BJ (cell line): ENCODE data around the gene XBP1. TPM values are rescaled to one million over a fixed set of nuclear protein-coding genes. Genes with fewer than 3 reads are reported as not detected.
"Not testable (repeated sequence)": the region's sequence is repeated elsewhere in the genome, so short reads cannot be mapped to it uniquely, and the experiment has no call there.

Experiments
- CTCF ChIA-PET: fragments of 350-600 bp; formaldehyde crosslinking; extraction: SDS; loops from one replicate; lab custom pipeline; 2021; ENCODE audit warnings: antibody characterized with exemption, inconsistent platforms; lab: Yijun Ruan, JAX
- POLR2A ChIA-PET: fragments of 300-600 bp; sonication (Branson Sonifier 250); formaldehyde crosslinking; extraction: SDS; loops from one replicate; lab custom pipeline; 2021; ENCODE audit warnings: antibody characterized with exemption; lab: Charles Lee
- DNase-seq: peaks from one replicate; pipeline ENCODE4 v3.0.0-alpha.2; 2011; ENCODE audit warnings: low read depth
- H3K27me3 ChIP-seq: 2 replicates; pipeline ENCODE4 v1.6.0; 2011; ENCODE audit warnings: low read length; ENCODE audit not compliant: control insufficient read depth, insufficient read depth
- H3K36me3 ChIP-seq: 2 replicates; pipeline ENCODE4 v1.5.1; 2011; ENCODE audit warnings: low read length; ENCODE audit not compliant: control insufficient read depth, insufficient read depth
- H3K4me3 ChIP-seq: 2 replicates; pipeline ENCODE4 v1.5.1; 2011; ENCODE audit warnings: low read depth, mild to moderate bottlenecking, control low read depth, low read length
- polyA plus RNA-seq: library from polyadenylated mRNA; depleted of rRNA; stranded (reverse); fragments of >200 nt; gene quantifications from 2 replicates; pipeline ENCODE4 v1.2.3, GENCODE V29; 2011
- TF ChIP-seq, protein P1 (sequence below): IDR thresholded peaks from 2 replicates; pipeline ENCODE4 v1.5.1; 2011; ENCODE audit warnings: low read depth, mild to moderate bottlenecking, control low read depth, inconsistent platforms, low read length, moderate library complexity; ENCODE audit not compliant: insufficient read depth

Gene XBP1
- polyA plus RNA-seq, 1 experiment, result 223 TPM

- Histone ChIP-seq H3K4me3 (no peak overlapping the region), H3K27me3 (no peaks in the 10 kb centered on the region), H3K36me3 (peaks cover 1% of the 10 kb centered on the region; the same call in 1 of the 2 replicates)
- ChIA-PET CTCF (interaction anchor here (0.6 to 1.5 kb wide), 3 partner anchors 11 to 170 kb away, joined by 3 to 4 read pairs (median 3); no protein-coding TSS in a partner anchor), POLR2A (no interaction called here)
- TF ChIP-seq, protein P1, sequence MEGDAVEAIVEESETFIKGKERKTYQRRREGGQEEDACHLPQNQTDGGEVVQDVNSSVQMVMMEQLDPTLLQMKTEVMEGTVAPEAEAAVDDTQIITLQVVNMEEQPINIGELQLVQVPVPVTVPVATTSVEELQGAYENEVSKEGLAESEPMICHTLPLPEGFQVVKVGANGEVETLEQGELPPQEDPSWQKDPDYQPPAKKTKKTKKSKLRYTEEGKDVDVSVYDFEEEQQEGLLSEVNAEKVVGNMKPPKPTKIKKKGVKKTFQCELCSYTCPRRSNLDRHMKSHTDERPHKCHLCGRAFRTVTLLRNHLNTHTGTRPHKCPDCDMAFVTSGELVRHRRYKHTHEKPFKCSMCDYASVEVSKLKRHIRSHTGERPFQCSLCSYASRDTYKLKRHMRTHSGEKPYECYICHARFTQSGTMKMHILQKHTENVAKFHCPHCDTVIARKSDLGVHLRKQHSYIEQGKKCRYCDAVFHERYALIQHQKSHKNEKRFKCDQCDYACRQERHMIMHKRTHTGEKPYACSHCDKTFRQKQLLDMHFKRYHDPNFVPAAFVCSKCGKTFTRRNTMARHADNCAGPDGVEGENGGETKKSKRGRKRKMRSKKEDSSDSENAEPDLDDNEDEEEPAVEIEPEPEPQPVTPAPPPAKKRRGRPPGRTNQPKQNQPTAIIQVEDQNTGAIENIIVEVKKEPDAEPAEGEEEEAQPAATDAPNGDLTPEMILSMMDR, result no peak
- DNase-seq, result no peak
Measured at GRCh38 chr22:28771195-28771791, 29.1 kb downstream of the XBP1 start.

- ChIA-PET POLR2A (no interaction called here), CTCF (interaction anchor here (1.6 kb wide), 1 partner anchor 168 kb away, joined by 3 read pairs; no protein-coding TSS in a partner anchor)
- TF ChIP-seq, protein P1, result no peak
- H3K4me3 ChIP-seq, result no peak overlapping the region
- H3K27me3 ChIP-seq, result no peaks in the 10 kb centered on the region
- no peaks in the 10 kb centered on the region for H3K36me3 ChIP-seq
- DNase-seq, result no peak
Measured at GRCh38 chr22:28769394-28770085, 30.8 kb downstream of the XBP1 start.

DNA sequence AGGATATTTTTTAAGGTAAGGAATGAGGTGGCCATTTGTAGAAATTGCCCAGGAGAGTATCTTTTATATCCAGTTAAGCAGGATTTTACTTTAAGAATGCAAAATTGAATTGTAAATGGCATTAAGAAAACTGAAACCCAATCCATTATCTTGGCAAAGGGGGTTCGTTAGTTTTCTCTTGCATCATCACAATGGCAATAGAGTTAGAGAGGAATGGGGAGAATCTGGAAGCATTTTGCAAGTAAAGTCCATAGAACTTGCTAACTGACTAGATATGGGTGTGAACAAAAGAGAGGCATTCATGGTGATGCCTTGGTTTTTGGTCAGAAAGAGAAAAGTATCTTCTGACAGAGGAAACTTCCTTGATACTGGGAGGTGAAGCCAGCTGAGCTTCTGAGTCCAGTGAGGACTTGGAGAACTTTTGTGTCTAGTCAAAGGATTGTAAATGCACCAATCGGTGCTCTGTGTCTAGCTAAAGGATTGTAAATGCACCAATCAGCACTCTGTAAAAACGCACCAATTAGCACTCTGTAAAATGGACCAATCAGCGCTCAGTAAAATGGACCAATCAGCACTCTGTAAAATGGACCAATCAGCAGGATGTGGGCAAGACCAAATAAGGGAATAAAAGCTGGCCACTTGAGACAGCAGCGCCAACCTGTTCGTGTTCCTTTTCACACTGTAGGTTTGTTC lies 31.5 kb downstream of the XBP1 start:
- Histone ChIP-seq H3K36me3 (no peaks in the 10 kb centered on the region), H3K4me3 (no peak overlapping the region), H3K27me3 (no peaks in the 10 kb centered on the region)
- TF ChIP-seq, protein P1, result no peak
- no peak for DNase-seq
- ChIA-PET POLR2A (no interaction called here), CTCF (interaction anchor here (1.6 kb wide), 1 partner anchor 168 kb away, joined by 3 read pairs; no protein-coding TSS in a partner anchor)

DNA sequence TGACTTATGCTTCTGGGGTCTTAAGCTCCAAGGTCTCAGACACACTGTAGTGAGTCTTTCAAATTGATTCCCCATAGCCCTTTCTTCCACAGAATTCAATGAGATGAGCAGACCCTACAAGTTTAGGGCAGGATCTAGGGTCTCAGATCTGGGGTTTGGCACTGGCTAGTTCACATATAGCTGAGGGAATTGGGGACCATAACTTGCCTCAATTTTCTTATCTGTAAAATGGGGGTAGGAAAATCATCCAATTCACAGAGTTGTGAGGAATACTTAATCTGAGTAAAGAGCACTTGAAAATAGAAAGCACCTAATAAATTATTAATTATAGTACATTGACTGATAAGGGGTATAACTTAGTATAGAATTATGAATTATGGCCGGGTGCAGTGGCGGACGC lies 33.7 kb downstream of the XBP1 start:
- TF ChIP-seq, protein P1, result no peak
- ChIA-PET CTCF (interaction anchor here (0.6 kb wide), 1 partner anchor 156 kb away, joined by 3 read pairs; no protein-coding TSS in a partner anchor), POLR2A (no interaction called here)
- Histone ChIP-seq H3K27me3 (no peaks in the 10 kb centered on the region), H3K4me3 (no peak overlapping the region), H3K36me3 (no peaks in the 10 kb centered on the region)
- no peak for DNase-seq

DNA sequence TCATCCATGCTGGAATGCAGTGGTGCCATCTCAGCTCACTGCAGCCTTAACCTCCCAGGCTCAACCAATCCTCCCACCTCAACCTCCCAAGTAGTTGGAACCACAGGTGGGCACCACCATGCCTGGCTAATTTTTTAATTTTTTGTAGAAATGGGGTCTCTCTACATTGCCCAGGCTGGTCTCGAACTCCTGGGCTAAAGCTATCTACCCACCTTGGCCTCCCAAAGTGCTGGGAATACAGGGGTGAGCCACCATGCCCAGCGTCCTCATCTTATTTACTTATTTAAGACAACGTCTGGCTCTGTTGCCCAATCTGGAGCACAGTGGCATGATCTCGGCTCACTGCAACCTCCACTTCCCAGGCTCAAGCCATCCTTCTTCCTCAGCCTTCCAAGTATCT lies 38.4 kb downstream of the XBP1 start:
- H3K36me3 ChIP-seq, H3K4me3 ChIP-seq, H3K27me3 ChIP-seq, DNase-seq, POLR2A ChIA-PET, CTCF ChIA-PET: not testable (repeated sequence)
